ENCODE results near the gene PRIM2. TPM values are rescaled to one million over a fixed set of nuclear protein-coding genes. Genes with fewer than 3 reads are reported as not detected.
"Not testable (repeated sequence)": the region's sequence is repeated elsewhere in the genome, so short reads cannot be mapped to it uniquely, and the experiment has no call there.

Gene PRIM2
- total RNA-seq, 1 experiment from 2014 or later, result 43.7 TPM

DNA sequence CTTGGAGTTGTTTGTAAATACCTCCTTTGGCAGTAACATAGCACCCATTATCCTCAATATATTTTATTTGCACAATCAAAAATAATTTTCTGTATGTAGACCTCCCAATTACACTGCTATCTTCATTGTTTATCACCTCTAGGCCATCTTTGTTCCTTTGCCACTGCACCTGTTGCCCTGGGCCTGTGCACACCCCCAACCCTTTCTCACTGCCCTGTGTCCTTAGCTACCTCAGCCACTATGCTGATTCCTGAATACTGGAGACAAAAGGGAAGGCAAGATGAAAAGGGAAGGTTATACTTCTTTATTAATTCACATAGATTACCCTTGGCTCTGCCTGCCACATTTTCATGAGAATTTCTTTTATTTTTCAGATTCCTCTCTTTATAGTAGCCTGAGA, 127.9 kb downstream of the PRIM2 start:
- not testable (repeated sequence) for DNase-seq (ENCODE audit: low read depth)

DNA sequence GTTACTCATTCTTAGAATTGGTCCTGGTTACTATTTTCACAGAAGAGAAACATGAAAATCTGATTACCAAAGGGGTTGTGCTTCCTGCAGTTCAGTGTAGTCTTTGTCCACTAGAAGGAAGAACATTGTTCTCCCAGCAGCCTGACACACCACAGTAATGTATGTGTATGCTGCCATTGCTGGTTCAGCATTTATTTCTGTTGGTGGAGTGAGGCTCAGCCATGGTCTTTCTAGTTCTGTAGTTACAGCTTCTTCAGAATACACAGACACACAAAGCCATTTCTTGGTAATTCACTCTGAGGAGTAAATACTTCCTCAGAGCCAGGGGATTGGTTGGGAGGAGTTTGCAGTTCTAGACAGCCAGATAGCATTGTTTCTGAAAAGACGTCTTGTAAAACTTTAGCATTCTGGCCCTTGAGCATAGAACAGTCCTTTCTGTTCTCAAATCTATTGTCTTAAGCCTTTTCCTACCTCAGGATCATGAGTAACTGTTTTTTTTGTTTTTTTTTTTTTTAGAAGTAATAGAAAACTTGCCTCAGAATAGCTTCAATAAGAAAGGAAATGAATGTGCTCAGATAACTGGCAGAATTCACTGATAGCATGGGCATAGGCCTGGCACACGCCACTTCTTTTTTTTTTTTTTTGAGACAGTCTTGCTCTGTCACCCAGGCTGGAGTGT, 128.5 kb downstream of the PRIM2 start:
- not testable (repeated sequence) for DNase-seq (ENCODE audit: low read depth)

DNA sequence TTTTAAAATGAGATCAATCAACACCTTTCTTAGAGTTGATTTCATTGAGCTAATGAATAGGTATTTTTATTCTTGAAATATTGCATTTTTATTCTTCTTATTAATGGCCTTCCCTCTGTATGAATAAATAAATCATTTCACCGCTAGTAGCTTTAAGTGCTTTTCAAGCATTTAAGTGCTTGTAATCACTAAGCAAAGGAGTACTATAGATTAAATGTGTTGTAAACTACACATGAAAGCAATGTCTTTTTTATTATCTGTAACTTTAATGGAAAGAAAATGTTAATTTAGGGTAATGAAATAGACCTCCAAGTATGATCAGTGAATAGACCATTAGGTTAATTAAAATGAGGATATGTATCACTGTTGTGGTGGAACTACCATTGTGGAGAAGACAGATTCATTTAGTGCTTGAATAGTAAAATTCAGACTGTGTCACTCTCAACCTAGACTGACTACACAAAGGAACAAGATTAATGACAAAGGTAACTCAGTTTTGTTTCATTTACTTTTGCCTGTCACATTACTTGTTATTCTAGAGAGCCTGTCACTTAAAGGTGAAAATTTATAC, 132.2 kb downstream of the PRIM2 start:
- not testable (repeated sequence) for DNase-seq (ENCODE audit: low read depth)

- not testable (repeated sequence) for DNase-seq (ENCODE audit: low read depth)
Measured at GRCh38 chr6:57459781-57460180, 142.4 kb downstream of the PRIM2 start.

DNA sequence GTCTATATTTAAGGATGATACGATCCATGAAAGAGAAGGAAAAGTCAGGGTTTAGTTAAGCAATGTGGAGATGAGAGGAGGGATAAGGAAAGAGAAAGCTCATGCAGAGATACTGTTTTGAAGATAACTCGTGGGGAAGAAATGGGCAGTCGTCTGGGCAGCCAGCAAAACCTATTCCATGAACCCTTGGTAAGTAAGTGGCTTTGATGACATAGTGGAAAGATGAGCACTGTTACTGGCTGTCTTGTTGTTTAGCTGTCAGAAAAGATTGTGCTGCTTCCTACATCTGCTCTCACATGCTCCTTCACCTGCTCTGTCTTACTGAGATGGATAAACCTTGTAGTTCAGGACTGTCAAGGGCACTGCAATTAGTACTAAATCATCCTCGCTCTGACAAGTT, 143.6 kb downstream of the PRIM2 start:
- not testable (repeated sequence) for DNase-seq (ENCODE audit: low read depth)

DNA sequence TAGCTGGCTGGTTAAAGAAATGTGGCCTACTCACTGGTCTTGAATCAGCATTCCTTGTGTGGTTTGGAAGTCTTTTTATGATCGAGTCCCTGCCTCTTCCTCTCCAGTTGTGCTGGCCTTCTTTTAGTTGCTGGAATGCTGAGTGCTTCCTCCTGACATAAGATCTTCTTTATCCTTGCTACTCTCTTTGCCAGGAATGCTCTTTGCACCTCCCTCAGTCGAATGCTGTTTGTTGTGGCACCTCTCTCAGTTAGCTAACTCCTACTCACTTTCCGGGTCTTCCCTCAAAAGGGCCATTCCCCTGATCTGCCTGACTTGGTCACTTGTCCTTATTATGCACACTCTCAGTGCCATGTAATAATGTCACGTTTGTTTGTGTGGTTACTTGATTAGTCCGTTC, 146.4 kb downstream of the PRIM2 start:
- peak; percentile 18 for DNase-seq (ENCODE audit: low read depth)

- not testable (repeated sequence) for DNase-seq (ENCODE audit: low read depth)
Measured at GRCh38 chr6:57465968-57466367, 148.5 kb downstream of the PRIM2 start.

DNA sequence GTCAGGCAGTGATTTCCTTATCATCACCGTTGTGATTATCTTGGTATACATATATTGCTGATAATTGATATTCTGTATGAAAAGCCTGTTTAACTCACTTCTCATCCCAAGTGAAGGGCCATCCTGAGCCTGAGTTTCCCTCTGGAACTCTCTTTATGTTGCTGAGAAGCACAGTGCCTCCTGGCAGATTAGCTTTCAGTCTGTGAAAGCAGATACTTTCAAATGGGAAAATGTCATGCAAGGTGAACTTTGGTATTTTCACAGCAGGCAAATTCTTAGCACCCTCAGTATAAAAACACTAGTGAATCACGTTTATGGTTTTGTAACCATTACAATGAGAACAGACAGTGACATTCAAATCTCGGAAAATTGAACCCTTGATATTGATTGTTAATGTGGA, 151.6 kb downstream of the PRIM2 start:
- DNase-seq (ENCODE audit: low read depth), result peak; percentile 59

DNA sequence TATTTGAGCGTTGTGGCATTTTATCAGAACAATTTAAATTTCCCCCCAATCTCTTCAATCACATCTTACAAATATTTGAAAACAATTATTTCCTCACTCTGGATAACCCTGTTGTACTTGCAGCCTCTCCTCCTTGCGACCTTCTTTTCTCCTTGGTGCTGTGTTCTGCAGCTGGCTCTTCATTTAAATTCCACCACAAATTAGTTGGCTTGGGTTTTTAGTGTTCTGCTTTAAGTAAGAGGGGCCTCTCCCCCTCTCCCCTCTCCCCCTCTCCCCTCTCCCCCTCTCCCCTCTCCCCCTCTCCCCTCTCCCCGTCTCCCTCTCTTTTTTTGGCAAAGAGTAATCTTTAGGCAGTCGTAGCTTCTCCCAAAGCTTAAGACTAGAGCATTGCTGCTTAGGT, 152.7 kb downstream of the PRIM2 start:
- DNase-seq (ENCODE audit: low read depth), result not testable (repeated sequence)

- DNase-seq (ENCODE audit: low read depth), result not testable (repeated sequence)
Measured at GRCh38 chr6:57471314-57471864, 154.0 kb downstream of the PRIM2 start.

DNA sequence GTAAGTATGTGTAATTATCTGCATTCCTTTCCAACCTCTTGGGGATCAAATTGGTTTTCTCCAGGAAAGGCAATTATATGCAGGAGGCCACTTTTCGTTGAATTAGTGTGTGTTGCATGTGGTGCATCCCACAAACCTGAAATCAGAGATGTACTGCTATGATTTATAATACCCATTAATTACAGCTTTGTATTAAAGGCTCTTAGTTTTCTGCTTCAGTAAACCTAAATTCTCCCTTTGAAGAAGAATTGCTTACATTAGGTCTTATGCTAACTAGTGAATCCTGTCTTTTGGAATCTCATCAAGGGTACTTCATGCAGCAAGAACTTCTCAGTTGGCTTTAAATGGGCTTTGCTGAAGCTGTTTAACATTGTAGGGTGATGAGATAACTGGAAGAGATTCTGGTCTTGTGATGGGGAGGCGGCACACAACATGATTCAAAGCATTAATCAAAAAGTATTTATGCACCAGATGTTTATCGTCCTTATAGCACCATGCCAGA, 155.5 kb downstream of the PRIM2 start:
- DNase-seq (ENCODE audit: low read depth), result peak; percentile 67

DNA sequence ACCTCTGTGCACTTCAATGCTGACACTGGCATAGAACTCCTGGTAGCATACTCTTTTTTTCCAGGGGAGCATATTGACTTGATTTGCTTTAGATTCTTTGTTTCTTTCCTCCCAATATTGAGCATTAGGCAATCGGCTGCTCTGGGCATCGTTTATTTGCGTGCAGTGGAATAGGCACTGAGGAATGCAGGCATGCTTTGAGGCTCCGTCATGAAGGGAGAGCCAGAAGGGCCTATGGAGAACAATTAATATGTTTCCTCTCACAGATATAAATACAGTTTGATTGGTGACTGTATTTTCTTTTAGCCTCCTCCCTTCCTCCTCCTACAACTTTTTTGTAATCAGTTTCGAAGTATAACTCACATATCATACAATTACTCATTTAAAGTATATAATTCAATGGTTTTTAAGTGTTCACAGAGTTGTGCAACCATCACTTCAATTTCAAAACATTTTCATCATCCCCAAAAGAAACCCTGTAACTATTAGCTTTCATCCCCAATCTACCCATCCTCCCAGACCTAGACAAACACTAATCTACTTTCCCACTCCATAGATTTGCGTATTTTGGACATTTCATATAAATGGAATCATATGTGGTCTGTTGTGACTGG, 157.5 kb downstream of the PRIM2 start:
- not testable (repeated sequence) for DNase-seq (ENCODE audit: low read depth)

- DNase-seq (ENCODE audit: low read depth), result not testable (repeated sequence)
Measured at GRCh38 chr6:57475656-57476055, 158.2 kb downstream of the PRIM2 start.

DNA sequence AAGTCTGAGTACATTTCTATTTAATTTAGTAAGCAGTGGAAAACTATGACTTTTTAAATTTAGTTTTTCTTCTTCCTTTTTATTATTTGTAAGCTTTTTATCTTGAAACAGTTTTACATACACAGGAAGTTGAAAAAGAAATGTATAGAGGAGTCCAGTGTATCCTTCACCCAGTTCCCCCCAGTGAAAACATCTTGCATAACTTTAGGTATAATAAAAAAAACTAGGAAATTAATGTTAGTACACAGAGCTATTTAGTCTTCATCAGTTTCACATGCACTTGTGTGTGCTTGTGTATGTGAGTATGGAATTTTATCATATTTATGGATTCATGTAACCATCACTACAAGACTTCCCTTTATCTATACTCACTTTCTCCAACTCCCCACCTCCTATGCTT, 162.8 kb downstream of the PRIM2 start:
- DNase-seq (ENCODE audit: low read depth), result not testable (repeated sequence)

GRCh38 chr6:57481121-57481520, 163.7 kb downstream of the PRIM2 start:
- not testable (repeated sequence) for DNase-seq (ENCODE audit: low read depth)

GRCh38 chr6:57482471-57482870, 165.0 kb downstream of the PRIM2 start:
- DNase-seq (ENCODE audit: low read depth), result not testable (repeated sequence)

DNA sequence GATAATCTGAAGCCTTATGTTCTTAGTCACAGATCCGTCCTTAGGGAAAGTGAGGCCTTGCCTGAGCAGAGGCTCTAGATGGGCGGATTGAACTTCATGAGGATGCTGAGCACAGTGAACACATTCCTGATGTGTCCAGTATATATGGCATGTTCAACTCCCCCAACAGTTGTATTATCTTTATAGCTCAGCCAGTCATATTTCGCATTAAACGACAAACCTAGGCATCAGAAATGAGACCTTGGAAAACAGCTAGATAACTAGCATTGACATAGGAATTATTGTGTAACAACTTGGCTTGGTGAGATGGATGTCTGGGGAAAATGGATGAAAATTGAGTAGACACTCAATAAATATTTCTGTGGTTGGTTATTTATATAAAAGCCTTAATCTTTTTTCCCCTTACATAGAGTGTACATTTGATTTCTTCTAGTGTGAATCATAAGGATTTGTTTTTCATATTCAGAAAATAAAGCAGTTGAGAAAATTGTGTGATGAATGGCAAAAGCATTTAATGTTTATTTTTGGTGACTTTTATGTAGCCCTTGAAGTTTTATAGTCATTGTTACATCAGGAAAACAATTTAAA, 169.2 kb downstream of the PRIM2 start:
- peak; percentile 22 for DNase-seq (ENCODE audit: low read depth)

- peak; percentile 10 for DNase-seq (ENCODE audit: low read depth)
Measured at GRCh38 chr6:57488551-57488950, 171.1 kb downstream of the PRIM2 start.

GRCh38 chr6:57489887-57490286, 172.5 kb downstream of the PRIM2 start:
- not testable (repeated sequence) for DNase-seq (ENCODE audit: low read depth)

DNA sequence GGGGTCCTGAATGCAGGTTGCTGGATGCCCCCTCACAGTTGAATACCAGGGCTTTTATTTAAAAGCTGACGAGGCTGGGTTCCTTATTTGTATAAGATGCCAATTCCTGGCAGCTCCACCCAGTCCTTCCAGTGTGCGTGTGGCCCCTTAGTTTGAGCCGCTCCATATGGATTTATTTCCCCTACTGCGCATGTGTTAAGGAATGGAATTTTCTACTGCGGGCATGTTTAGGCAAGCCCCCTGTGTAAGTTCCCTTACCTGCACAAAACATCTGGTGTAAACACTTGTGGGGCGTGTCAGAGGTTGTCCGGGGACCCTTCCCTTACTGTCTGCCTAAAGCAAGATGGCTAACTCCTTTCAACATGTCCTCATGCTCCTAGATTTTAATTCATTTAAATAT, 174.4 kb downstream of the PRIM2 start:
- not testable (repeated sequence) for DNase-seq (ENCODE audit: low read depth)

DNA sequence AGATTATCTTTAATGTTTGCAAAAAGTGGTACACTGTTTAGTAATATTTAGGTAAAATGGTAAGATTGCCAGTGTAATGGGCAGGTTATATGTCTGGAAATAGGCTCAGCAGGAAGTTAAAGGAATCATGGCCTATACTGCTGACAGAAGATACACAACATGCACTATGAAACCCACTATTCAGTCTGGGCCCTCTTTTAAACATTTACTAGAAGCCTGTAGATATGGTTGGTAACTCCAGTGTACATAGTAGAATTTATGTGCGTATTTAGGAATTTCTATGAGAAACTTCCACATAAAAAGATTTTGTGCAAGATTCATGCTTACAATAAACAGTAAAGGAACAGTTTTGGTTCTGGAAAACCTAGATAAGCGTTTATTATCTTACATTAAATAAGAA, 178.8 kb downstream of the PRIM2 start:
- not testable (repeated sequence) for DNase-seq (ENCODE audit: low read depth)

Data from LHCN-M2 (cell line).